B cell (primary cell): Measurements from ENCODE around the gene SPATA24. TPM values are rescaled to one million over a fixed set of nuclear protein-coding genes. Genes with fewer than 3 reads are reported as not detected.

Source experiments
- ATAC-seq: fragments of 200-7000 bp; cut with Tn5 transposase; one replicate; pipeline ENCODE4 v1.10.0; 2021; ENCODE audit warnings: low read depth, mild to moderate bottlenecking, moderate number of reproducible peaks, moderate library complexity
- CTCF ChIA-PET: fragments of 350-600 bp; sonication (Branson Sonifier 250); formaldehyde crosslinking; loops from one replicate; lab custom pipeline; 2021; ENCODE audit warnings: antibody characterized with exemption, inconsistent platforms; lab: Charles Lee
- POLR2A ChIA-PET: fragments of 350-600 bp; sonication (Branson Sonifier 250); formaldehyde crosslinking; loops from one replicate; lab custom pipeline; 2021; ENCODE audit warnings: antibody characterized with exemption; lab: Charles Lee
- DNase-seq: peaks from one replicate; pipeline ENCODE4 v3.0.0; 2013
- H2AFZ ChIP-seq: 2 replicates; pipeline ENCODE4 v1.6.1; 2012; ENCODE audit warnings: mild to moderate bottlenecking, low read depth, low read length; ENCODE audit not compliant: insufficient read depth, poor library complexity, severe bottlenecking
- H3K27ac ChIP-seq, 2 donors: 1 replicate in 1 of 2; 2 replicates in 1 of 2; pipeline ENCODE4 v1.5.1; 2012 to 2013; ENCODE audit warnings: low read length in 2 of 2, mild to moderate bottlenecking in 2 of 2, moderate library complexity in 1 of 2
- H3K27me3 ChIP-seq, 4 experiments: fragments of 200-600 bp in 1 of 4; sonication (generic) in 1 of 4; replicated peaks in 1 of 4; 1 replicate in 2 of 4; 2 replicates in 2 of 4; pipeline versions ENCODE4 v1.6.1 to v1.7.0; 2013 to 2016; ENCODE audit warnings: low read length in 3 of 4, mild to moderate bottlenecking in 2 of 4, mixed read lengths in 1 of 4, moderate library complexity in 1 of 4; ENCODE audit not compliant: insufficient read depth in 4 of 4, control insufficient read depth in 3 of 4; ENCODE audit errors: control extremely low read depth in 1 of 4
- H3K36me3 ChIP-seq, 2 experiments: replicated peaks in 1 of 2; 1 replicate in 1 of 2; 2 replicates in 1 of 2; pipeline versions ENCODE4 v1.6.1 to v1.7.1; 2013; ENCODE audit warnings: low read length in 1 of 2; ENCODE audit not compliant: insufficient read depth in 2 of 2, control insufficient read depth in 1 of 2; ENCODE audit errors: control extremely low read depth in 1 of 2, extremely low read depth in 1 of 2
- H3K4me1 ChIP-seq, 2 donors: fragments of 200-600 bp in 1 of 2; sonication (generic) in 1 of 2; 1 replicate in 1 of 2; 2 replicates in 1 of 2; pipeline versions ENCODE4 v1.5.1 to v1.6.1; 2013 to 2017; ENCODE audit warnings: low read length in 2 of 2; ENCODE audit not compliant: control insufficient read depth in 2 of 2, insufficient read depth in 2 of 2
- H3K4me2 ChIP-seq: replicated peaks from 2 replicates; pipeline ENCODE3; 2012; ENCODE audit warnings: mild to moderate bottlenecking, low read depth, low read length; ENCODE audit not compliant: poor library complexity, severe bottlenecking
- H3K4me3 ChIP-seq, 5 experiments: fragments of 200-600 bp in 1 of 5; sonication (generic) in 1 of 5; 1 replicate in 3 of 5; 2 replicates in 2 of 5; pipeline versions ENCODE4 v1.5.1 to v1.7.0; 2011 to 2016; ENCODE audit warnings: low read length in 4 of 5, mild to moderate bottlenecking in 4 of 5, low read depth in 2 of 5, control low read depth in 1 of 5, moderate library complexity in 1 of 5; ENCODE audit not compliant: insufficient read depth in 1 of 5; ENCODE audit errors: control extremely low read depth in 1 of 5, extremely low read depth in 1 of 5
- H3K79me2 ChIP-seq: fragments of 200-600 bp; sonication (generic); one replicate; pipeline ENCODE4 v1.6.0; 2016; ENCODE audit warnings: low read length; ENCODE audit not compliant: control insufficient read depth, insufficient read depth
- H3K9ac ChIP-seq: fragments of 200-600 bp; sonication (generic); 2 replicates; pipeline ENCODE4 v1.6.1; 2017; ENCODE audit warnings: mild to moderate bottlenecking, low read length, moderate library complexity
- H3K9me3 ChIP-seq, 3 donors: one replicate each; pipeline versions ENCODE4 v1.6.1 to v1.7.1; 2013; ENCODE audit warnings: low read length in 2 of 3; ENCODE audit not compliant: control insufficient read depth in 2 of 3, insufficient read depth in 1 of 3; ENCODE audit errors: control extremely low read depth in 1 of 3
- H4K20me1 ChIP-seq: 2 replicates; pipeline ENCODE4 v1.6.0; 2012; ENCODE audit warnings: mild to moderate bottlenecking, low read length; ENCODE audit not compliant: insufficient read depth, control insufficient read depth, poor library complexity, severe bottlenecking
- H3K27ac Mint-ChIP-seq: one replicate; pipeline ENCODE4 v1.8.0; 2021; ENCODE audit warnings: mixed read lengths
- H3K27me3 Mint-ChIP-seq: one replicate; pipeline ENCODE4 v1.8.0; 2021; ENCODE audit warnings: mixed read lengths
- H3K4me1 Mint-ChIP-seq: one replicate; pipeline ENCODE4 v1.8.0; 2021; ENCODE audit warnings: mixed read lengths
- H3K4me3 Mint-ChIP-seq: one replicate; pipeline ENCODE4 v1.8.0; 2021; ENCODE audit warnings: mixed read lengths
- H3K9me3 Mint-ChIP-seq: one replicate; pipeline ENCODE4 v1.8.0; 2022; ENCODE audit warnings: mixed read lengths; ENCODE audit not compliant: insufficient read depth
- EZH2 ChIP-seq: IDR thresholded peaks from 2 replicates; pipeline ENCODE4 v1.6.1; 2012; ENCODE audit warnings: borderline replicate concordance, low read depth, mild to moderate bottlenecking, moderate library complexity, low read length; ENCODE audit not compliant: insufficient read depth, poor library complexity, severe bottlenecking
- WGBS: methylation state at CpG from one replicate; pipeline ENCODE4 v1.1.5; 2013; ENCODE audit warnings: missing lambda C conversion rate; ENCODE audit not compliant: insufficient coverage; 5-methylcytosine and 5-hydroxymethylcytosine counted together
- intact Hi-C: fragments of 100-400 bp; cut with micrococcal nuclease; formaldehyde crosslinking; loops from one replicate; pipeline ENCODE4 v1.10.0; 2022
- polyA plus RNA-seq: library from polyadenylated mRNA; depleted of rRNA; stranded (reverse); fragments of >200 nt; gene quantifications from 2 replicates; pipeline ENCODE4 v1.2.3, GENCODE V29; 2012
- total RNA-seq, 2 donors: library from RNA; stranded (reverse); fragments of 120-200 nt in 1 of 2; gene quantifications; 1 replicate in 1 of 2; 2 replicates in 1 of 2; pipeline versions ENCODE4 v1.2.3 to v1.2.4, GENCODE V29; 2013 to 2022
- TF ChIP-seq, protein P1 (sequence below): fragments of 200-600 bp; IDR thresholded peaks from one replicate; pipeline ENCODE4 v1.8.0; 2022; ENCODE audit warnings: antibody characterized with exemption, mild to moderate bottlenecking

SPATA24 gene
- total and polyA plus RNA-seq, 2 donors (not counting 1 experiment from before 2014, with no cell fraction given) = 2.0 to 6.4 TPM

DNA sequence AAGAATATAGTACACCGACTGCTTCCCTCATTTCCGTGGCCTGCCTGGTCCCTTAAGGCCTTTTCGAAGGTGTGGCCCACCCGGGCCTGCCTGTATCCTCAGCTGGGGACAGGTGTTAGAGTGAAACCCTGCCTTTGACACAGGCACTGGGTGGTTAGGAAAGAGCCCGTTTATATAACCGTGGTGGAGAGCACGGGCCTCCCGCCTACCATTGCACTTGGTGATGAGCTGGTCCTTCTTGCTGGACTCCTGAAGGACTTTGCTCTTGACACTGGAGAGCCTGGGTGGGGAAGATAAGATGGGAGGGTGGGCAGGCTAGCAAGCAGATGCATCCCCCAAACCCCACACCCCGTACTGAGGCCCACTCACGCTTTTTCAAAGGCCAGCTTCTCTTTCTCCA is 2.3 kb downstream of the SPATA24 start:
- peaks cover 28% of the 10 kb centered on the region for H3K4me1 Mint-ChIP-seq
- Histone ChIP-seq H4K20me1 (no peaks in the 10 kb centered on the region), H3K4me1 (peaks cover 13 to 21% of the 10 kb centered on the region in 2 donors), H3K4me2 (no peak overlapping the region), H3K36me3 (no peaks in the 10 kb centered on the region), H3K9me3 (no peaks in the 10 kb centered on the region), H2AFZ (no peak overlapping the region), H3K4me3 (no peak overlapping the region), H3K9ac (no peak overlapping the region), H3K27me3 (no peaks in the 10 kb centered on the region), H3K27ac (no peak overlapping the region), H3K79me2 (peaks cover 4% of the 10 kb centered on the region)
- H3K4me3 Mint-ChIP-seq = no peak overlapping the region
- no peaks in the 10 kb centered on the region for H3K9me3 Mint-ChIP-seq
- DNase-seq = no peak
- no peak for ATAC-seq
- ChIA-PET CTCF (interaction anchor here (2.5 to 2.9 kb wide), 2 partner anchors 21 to 112 kb away, joined by 5 to 9 read pairs; no protein-coding TSS in a partner anchor), POLR2A (interaction anchor here (0.6 to 1.9 kb wide), 2 partner anchors 10 to 60 kb away, joined by 3 to 6 read pairs; no protein-coding TSS in a partner anchor)
- H3K27me3 Mint-ChIP-seq = no peaks in the 10 kb centered on the region
- TF ChIP-seq, protein P1, sequence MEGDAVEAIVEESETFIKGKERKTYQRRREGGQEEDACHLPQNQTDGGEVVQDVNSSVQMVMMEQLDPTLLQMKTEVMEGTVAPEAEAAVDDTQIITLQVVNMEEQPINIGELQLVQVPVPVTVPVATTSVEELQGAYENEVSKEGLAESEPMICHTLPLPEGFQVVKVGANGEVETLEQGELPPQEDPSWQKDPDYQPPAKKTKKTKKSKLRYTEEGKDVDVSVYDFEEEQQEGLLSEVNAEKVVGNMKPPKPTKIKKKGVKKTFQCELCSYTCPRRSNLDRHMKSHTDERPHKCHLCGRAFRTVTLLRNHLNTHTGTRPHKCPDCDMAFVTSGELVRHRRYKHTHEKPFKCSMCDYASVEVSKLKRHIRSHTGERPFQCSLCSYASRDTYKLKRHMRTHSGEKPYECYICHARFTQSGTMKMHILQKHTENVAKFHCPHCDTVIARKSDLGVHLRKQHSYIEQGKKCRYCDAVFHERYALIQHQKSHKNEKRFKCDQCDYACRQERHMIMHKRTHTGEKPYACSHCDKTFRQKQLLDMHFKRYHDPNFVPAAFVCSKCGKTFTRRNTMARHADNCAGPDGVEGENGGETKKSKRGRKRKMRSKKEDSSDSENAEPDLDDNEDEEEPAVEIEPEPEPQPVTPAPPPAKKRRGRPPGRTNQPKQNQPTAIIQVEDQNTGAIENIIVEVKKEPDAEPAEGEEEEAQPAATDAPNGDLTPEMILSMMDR = no peak
- no peak for TF ChIP-seq EZH2
- H3K27ac Mint-ChIP-seq = no peak overlapping the region
- WGBS = 96% methylated on average over 9 of the region's 10 CpGs
- intact Hi-C loops = loop anchor here (10.0 kb wide), 3 partner anchors 233 to 937 kb away; partner anchors contain the start of gene EGR1

DNA sequence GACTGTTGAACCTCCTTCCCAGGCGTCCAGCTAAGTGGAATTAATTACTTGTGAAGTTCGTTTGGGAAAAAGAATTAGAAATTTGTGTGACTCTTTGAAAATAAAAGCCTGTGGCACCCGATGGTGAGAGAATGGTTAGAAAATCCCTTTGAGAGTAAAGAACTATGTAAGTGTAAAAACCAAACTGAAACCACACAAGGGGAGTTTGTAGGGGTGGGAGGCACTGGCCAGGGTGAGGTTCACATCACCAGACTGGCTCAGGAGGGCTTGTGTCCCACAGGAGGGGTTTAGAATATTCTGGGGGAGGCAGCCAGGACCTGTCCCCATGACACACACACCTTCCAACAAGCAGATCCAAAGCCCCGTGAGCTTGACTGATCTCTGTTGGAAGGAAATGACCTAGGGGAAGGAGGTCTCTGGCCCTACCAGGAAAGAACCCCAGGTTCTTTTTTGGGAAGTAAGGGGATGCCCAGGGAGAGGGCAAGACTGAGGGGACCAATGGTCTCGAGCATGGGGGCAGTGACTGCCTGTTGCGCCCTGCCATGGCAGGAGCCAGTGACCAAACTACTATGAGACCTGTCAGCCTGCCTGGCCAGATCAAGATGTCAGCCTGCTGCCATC is 4.3 kb downstream of the SPATA24 start:
- no peak overlapping the region for H2AFZ ChIP-seq
- POLR2A ChIA-PET = interaction anchor here (0.6 kb wide), 1 partner anchor 1235 kb away, joined by 8 read pairs; no protein-coding TSS in a partner anchor
- intact Hi-C loops = loop anchor here (10.0 kb wide), 3 partner anchors 235 to 935 kb away; partner anchors contain the start of gene EGR1
- TF ChIP-seq, protein P1 = no peak
- TF ChIP-seq EZH2 = no peak
- whole genome bisulfite sequencing = 66% methylated on average over 5 of the region's 6 CpGs
- peaks cover 4% of the 10 kb centered on the region for H4K20me1 ChIP-seq
- no peak overlapping the region for H3K27ac ChIP-seq
- Mint-ChIP-seq H3K27me3 (no peaks in the 10 kb centered on the region), H3K9me3 (no peaks in the 10 kb centered on the region), H3K4me1 (peaks cover 25% of the 10 kb centered on the region), H3K27ac (no peak overlapping the region), H3K4me3 (no peak overlapping the region)
- no peaks in the 10 kb centered on the region for H3K27me3 ChIP-seq
- no peak overlapping the region for H3K4me3 ChIP-seq
- no peak overlapping the region for H3K9ac ChIP-seq
- CTCF ChIA-PET = no interaction called here
- no peak for ATAC-seq
- H3K4me1 ChIP-seq = peaks cover 10 to 17% of the 10 kb centered on the region in 2 donors
- no peak for DNase-seq
- H3K36me3 ChIP-seq = no peaks in the 10 kb centered on the region
- no peaks in the 10 kb centered on the region for H3K9me3 ChIP-seq
- H3K79me2 ChIP-seq = no peaks in the 10 kb centered on the region
- no peak overlapping the region for H3K4me2 ChIP-seq
